HG03066 (cell line): ENCODE results near the gene C16orf95.
"Not testable (repeated sequence)": the region's sequence is repeated elsewhere in the genome, so short reads cannot be mapped to it uniquely, and the experiment has no call there.

Experiments used
- ATAC-seq: cut with Tn5 transposase; IDR thresholded peaks from one replicate; pipeline ENCODE4 v1.9.1; 2021; ENCODE audit warnings: low read depth; ENCODE audit not compliant: unreplicated experiment

Gene C16orf95

GRCh38 chr16:87347932-87348615, 30.9 kb upstream of the C16orf95 start:
- ATAC-seq, result no peak

- ATAC-seq, result no peak
Observed at GRCh38 chr16:87346517-87347060, 29.4 kb upstream of the C16orf95 start.

- ATAC-seq, result no peak
Observed at GRCh38 chr16:87345726-87346424, 28.7 kb upstream of the C16orf95 start.

GRCh38 chr16:87344931-87345631, 27.9 kb upstream of the C16orf95 start:
- ATAC-seq, result no peak

- no peak for ATAC-seq
Observed at GRCh38 chr16:87344165-87344930, 27.2 kb upstream of the C16orf95 start.

DNA sequence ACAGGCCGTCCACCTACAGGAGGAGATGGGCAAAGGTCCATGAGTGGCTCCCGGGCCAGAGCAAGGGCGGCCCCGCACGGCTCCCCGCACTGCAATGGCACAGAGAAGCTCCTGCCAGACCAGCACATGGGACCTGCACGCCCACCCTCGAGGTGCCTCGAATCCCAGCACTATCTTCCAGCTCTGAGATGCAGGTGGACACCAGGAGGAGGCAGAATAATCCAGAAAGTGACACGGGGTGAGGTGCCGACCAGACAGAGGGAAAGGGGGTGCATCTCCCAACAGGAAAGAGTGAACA, 26.5 kb upstream of the C16orf95 start:
- no peak for ATAC-seq

GRCh38 chr16:87342978-87343752, 26.0 kb upstream of the C16orf95 start:
- no peak for ATAC-seq

DNA sequence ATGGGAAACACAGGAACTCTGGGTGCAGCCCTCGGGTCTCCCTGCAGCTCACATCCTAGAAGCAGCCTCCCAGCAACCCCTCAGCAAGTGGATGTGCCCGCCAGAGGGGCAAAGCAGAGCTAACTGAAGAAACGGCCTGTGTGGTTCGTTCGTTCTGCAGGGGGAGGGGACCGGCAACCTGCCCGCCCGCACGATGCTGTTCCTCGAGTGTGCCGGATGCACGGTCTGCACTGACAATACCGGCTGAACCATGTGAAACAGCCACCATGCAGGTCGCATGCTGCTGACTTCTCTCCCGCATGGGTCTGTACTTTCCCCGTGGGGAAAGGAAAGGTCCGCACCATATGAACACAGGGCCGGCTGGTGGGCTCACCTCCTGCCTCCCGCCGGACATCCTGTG, 25.3 kb upstream of the C16orf95 start:
- ATAC-seq, result no peak

DNA sequence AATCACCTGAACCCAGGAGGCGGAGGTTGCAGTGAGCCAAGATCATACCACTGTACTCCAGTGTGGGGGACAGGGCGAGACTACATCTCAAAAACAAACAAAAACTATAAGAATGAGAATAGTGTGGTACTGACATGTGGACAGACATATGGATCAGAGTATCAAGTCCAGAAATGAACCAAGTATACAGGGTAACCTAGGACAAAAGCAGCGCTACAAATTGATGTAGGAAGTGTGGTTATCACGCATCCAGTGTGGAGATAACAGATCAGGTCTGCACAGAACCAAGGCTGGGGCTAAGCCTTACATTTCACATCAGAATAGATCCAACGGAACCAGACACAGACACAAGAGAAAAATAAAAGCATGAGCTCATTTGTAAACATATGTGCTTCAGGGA, 23.0 kb upstream of the C16orf95 start:
- ATAC-seq, result no peak

GRCh38 chr16:87339724-87340105, 22.5 kb upstream of the C16orf95 start:
- ATAC-seq, result not testable (repeated sequence)

GRCh38 chr16:87339086-87339723, 22.0 kb upstream of the C16orf95 start:
- ATAC-seq, result no peak

DNA sequence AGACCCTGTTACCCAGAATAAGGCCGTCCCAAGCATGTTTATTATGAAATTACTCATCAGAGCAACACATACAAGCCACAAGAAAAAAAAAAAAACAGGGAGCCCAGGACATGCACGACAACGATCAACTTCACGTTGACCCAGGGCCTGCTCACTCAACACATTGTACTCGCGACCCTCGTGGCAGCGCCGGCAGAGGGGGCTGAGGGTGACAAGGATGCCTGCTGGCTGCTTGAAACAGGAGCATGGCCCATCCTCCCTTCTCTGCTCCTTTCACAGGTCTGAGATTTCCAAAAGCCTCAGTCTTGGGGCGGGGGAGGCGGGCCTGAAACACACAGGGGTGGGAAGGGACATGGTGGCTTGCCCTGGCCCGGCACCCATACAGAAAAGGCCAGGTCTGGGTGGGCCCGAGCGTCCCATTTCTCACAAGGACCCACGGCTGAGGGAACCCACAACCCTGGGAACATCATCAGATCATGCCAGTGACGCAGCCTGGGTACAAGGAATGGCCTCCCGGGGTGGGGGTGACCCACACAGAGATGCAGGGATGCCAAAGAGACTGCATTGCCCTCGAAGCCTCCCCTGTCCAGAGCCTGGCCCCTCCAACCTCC, 21.1 kb upstream of the C16orf95 start:
- no peak for ATAC-seq

DNA sequence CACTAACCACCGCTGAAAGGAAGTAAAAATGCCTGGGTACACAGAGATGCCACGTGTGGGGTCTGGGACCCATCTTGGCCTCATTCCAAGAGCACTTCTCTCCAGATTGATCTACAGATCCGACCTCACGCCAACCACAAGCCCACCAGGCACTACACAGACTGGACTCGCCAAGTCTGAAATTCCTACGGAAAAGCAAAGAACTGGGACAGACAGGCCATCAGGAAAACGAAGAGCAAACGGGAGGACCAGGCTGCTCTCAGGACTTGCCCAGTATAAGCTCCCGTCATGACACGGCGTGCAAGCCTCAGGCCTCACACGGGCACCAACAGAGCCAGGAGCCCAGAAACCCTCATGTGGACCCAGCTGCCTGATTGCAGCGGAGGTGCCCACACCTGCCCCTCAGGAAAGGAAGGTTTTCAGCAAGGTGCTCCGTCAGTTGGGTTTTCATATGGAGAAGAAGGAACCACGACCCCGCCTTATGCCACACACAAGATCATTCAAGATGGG, 20.1 kb upstream of the C16orf95 start:
- ATAC-seq, result no peak

DNA sequence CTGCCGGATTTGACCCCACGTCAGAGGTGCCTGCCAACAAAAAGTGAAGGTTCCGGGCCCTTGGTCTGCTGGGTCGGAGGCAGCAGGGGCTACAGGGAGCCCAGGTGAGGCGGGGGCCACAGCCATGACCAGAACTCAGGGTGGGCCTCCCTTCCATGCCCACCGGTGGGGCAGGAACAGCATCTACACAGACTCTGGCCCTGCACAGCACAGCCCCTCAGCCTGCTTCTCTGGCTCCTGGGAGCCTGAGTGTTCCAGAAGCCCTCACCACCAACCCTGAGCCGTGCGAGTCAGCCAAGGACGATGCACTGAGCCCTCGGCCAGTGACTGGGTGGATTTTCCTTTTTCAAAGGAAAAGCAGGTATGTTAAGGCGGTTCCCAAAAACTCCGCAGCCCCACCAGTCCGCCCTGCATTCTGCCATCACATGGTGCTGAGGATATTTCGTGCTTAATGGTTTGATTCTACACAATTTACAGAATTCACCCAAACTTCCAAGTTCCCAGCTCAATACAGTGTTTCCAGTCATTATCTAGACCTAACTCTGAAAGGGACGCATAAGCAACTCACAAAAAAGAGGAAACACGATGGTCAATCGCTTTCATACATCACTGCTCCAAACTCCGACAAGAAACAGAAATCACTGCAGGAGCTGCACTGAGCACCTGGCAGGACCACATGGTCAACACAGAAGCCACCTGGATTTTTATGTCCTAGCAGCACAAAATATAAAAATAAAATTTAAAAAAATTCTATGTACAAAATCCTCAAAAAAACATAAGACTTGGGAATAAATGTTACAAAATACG, 19.4 kb upstream of the C16orf95 start:
- ATAC-seq, result no peak

- no peak for ATAC-seq
Observed at GRCh38 chr16:87335625-87336433, 18.6 kb upstream of the C16orf95 start.

DNA sequence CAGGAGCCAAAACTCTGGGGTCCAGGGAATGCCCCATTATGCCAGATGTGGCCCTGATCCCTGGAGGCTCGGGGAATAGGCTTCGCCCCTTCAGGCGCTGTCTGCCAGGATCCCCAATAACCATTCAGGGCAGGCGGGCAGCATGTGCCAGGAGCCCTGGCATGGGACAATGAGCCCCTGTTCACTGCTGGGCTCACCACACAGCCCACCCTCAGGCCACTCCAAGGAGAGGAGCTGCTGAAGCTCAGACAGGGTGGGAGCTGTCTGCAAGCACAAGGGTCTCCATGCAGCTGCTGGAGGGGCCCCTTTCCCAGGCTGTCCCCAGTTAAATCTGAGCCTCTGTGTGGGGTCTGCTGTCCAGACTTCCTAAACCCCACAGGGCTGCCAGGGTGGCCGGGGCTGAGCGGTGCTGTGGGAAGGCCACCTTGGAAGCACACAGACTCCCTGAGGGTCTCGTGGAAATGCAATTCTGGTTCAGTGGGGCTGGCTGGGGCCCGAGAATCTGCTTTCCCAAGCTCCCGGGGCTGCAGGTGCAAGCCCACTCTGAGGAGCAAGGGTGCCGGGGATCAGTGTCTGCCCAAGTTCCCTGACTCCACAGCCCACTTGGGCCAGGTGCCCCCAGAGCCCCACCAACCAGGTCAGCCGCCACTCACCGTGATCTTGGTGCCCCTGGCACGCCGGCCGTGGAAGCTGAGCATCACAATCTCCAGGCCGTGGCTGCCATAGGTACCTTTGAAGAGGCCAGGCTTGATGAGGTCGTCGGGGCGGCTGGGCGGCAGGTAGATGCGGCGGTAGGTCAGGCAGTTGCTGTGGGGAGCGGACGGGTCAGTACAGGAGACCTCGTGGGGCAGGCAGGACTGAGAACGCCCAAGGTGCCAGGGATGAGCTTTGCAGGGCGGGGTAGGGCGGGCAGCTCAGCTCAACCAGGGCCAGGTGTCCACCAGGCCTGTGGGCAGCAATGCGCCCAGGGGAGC, 17.7 kb upstream of the C16orf95 start:
- no peak for ATAC-seq
